Left lobe of liver (tissue), 2 donors: Measurements from ENCODE around the gene LETM1. TPM values are rescaled to one million over a fixed set of nuclear protein-coding genes. Genes with fewer than 3 reads are reported as not detected.

ENCODE experiments used
- ATAC-seq: fragments of 200-7000 bp; cut with Tn5 transposase; one replicate; pipeline ENCODE4 v1.9.1; 2020; ENCODE audit warnings: mild to moderate bottlenecking, moderate library complexity
- DNase-seq: peaks from one replicate; pipeline ENCODE4 v3.0.0-alpha.2; 2020; ENCODE audit warnings: low spot score
- total RNA-seq: library from RNA; stranded (reverse); gene quantifications from one replicate; pipeline ENCODE4 v1.2.1, GENCODE V29; 2021
- donor health status: DM: no; HTN: no; CAD: no; lungs with moderate emphysema.
- donor health status: DM: no; HTN: yes; CAD: no.

The LETM1 gene
- total RNA-seq, 1 donor from 2014 or later: 28.1 TPM

DNA sequence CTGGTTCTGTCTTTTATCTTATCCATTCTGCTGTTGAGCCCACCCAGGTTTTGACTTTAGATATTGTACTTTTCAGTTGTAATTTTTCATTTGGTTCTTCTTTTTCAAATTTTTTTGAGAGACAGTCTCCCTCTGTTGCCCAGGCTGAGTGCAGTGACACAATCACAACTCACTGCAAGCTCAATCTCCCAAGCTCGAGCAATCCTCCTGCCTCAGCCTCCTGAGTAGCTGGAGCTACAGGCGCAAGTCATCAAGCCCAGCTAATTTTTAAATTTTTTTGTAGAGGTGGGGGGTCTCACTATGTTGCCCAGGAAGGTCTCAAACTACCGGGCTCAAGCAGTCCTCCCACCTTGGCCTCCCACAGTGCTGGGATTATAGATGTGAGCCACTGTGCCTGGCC is 25.7 kb downstream of the LETM1 start:
- ATAC-seq: no peak

DNA sequence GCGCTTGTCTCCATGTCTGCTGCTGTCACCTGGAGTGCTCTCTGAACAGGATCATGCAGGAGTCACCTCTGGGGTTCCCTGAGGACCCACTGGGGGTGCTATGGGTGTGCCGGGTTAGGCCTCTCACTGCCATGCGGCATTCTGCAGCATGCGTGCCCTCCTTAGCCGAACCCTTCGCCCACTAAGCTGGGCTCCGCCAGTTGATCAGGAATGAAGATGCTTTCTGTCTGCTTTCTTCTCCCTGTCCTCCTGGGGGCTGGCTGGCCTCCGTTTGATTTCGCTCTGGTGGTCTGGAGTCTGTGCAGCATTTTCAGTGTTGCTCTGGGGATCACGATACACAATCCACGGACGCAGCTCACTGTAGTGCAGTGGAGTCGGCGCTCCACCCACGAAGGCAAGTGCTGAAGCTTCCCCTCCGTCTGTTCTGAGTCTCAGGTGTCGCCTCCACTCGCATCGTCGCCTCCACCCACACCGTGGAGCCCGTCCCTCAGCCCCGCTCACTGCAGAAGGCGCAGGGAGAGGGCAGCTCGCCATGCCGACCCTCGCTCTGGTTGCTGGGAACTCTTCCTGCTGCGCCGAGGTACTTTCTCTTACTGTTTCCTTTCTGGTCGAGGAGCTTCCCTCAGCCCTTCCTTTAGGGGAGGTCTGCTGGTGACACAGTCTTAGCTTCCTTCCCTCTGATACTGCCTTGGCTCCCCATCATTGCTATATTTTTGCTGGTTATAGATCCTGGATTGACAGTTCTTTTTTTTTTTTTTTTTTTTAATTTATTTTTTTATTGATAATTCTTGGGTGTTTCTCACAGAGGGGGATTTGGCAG is 29.2 kb downstream of the LETM1 start:
- ATAC-seq: peak; percentile 16

More for the DNA sequence above, 25.7 kb downstream of the LETM1 start:
- DNase-seq: no peak

DNA sequence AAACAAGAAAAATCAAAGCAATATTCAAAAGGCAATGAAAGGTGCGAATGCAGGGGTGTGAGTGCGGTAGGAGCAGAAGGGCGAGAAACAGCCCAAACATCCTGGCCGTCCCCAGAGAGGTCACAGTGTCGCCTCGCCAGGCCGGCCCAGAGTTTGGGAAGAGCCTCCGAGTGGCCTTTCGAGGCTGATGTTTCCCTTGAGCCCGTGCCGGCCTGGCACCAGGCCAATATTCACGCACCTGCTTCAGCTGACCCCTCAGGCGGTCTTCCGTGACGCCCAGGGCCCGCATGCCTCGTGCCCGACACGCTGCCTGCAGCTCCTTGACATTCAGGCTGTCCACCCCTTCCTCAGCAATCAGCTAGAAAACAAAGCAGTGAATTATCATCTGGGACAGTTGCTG is 30.6 kb downstream of the LETM1 start:
- DNase-seq (no peak), ATAC-seq (no peak)

More for the DNA sequence above, 29.2 kb downstream of the LETM1 start:
- no peak for DNase-seq

DNA sequence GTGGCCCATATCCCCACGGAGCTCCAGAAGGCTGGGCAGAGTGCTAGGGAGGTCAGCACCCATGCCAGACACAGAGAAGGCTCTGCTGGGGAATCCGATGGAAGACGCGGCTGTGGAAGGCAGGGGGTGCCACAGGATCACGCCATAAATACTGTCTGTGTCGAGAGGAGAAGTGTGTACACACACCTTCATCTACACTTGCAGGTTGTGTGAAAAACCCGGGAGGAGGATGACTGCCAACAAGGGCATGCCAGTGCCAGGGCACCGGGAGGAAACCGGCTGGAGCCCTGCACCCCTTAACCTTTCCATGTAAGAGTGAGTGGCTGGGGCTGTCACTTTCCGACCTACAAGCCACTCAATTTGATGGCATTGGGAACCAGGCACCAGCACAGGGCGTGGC is 31.2 kb downstream of the LETM1 start:
- DNase-seq: no peak
- ATAC-seq: no peak

DNA sequence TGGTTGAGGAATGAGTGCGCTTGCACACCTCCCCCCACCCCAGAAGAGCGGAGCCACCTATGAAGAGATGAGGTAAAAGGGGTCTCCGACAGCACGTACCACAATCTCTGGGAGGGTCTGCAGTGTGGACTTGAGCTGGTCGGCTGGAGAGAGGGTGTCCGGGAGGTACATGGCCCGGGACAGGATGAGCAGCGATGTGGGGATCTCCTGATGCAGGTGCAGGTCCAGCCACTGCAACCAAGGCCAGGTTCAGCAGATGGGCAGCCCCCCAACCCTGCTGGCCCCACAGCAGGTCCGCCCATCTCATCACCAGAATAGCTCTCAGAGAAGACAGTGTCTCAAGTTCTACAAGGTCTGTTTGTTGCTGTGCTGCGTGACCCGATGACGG is 32.4 kb downstream of the LETM1 start:
- DNase-seq: no peak
- no peak for ATAC-seq

DNA sequence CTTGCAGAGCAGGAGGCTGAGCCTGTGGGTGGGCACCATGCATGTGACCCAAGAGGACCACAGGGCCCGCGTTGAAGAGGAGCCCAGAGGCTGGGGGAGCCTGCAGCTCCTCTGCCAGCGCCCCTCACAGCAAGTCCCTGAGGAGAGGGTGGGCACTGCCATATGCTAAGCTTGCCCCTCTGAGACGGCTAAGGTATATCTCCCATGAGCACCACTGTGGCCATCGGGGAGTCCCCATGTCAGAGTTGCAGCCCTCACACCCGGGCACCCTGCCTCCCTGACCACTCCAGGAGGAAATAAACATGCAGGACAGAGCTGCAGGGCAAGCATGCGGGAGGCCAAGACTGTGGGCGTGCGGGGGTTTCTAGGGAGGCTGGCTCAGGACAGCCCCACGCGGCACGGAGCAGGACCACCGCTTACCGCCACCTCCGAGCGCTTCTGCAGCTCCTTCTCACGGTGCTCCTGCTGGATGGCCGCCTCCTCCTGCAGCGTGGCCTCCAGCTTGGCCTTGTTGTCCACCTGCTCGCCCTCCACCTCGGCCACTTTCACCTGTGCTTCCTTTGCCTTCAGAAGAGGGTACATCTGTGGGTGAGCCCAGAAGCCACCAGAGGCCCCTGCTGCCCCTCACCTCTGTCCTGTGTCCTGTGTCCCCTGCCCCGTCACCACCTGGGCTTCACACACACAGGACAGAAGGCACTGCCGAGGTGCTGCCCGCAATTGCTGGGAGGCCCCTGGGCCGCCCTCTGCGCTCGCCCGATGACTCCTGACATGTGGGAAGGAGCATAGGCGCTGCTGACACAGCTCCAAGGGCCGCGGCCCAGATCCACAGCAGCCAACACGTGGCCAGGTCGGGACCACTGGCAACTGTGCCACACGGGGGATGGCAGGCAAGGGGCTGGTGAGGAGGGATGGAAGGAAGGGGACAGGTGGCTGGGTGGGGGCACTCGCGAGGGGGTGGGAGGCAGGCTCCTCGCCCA is 33.1 kb downstream of the LETM1 start:
- DNase-seq (peak; percentile 39), ATAC-seq (no peak)

DNA sequence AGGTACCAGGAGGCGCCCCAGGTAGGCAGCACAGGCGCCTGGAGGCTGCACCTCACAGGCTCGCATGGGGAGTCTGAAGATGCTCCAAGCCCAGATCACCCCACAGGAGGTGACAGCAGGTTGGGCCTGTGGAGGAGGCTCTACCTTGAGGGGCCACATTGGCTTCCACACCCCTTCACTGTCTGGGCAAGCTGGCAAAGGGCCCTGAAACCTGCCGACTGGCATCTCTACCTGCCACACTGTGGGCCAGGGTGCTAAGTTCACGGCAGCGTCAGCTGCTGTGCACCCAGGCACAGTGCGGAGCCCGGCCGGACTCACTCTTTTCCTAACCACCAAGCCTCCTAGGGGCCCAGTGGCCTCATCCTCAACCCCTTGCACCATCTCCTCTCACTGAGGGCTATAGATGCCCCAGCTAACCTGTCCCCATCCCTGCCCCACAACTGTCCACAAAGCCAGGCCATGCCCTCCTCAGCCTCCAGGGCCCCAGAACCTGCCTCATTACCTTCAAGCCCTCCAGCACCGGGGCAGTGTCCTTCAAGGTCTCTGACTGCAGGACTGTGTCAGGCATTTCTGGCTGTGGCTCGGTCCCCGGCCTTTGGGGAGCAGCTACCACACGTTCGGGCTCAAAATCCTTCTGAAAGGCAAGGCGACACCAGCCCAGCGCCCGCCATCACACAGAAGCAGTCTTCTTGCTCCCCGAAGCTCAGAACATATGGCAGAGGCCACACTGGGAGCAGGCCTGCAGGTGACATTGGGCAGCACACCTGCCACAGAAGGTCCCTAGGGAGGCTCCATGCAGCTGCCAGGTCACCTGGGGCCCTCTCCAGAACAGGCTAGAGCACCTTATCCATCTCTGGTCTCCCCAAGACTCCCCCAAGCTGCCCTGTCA is 34.0 kb downstream of the LETM1 start:
- ATAC-seq (no peak), DNase-seq (peak; percentile 44)

DNA sequence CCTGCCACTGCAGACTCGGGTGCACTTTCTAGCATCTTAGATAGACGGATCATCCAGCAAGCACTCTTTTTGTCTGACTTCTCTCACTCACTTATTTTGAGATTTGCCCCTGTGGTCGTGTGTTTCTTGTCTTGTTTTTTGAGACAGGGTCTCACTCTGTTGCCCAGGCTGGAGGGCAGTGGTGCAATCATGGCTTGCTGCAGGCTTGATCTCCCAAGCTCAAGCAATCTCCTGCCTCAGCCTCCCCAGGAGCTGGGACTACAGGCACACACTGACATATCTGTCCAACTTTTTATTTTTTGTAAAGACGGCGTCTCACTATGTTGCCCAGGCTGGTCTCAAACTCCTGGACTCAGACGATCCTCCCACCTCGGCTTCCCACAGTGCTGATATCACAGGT is 36.1 kb downstream of the LETM1 start:
- ATAC-seq: no peak
- DNase-seq: no peak

DNA sequence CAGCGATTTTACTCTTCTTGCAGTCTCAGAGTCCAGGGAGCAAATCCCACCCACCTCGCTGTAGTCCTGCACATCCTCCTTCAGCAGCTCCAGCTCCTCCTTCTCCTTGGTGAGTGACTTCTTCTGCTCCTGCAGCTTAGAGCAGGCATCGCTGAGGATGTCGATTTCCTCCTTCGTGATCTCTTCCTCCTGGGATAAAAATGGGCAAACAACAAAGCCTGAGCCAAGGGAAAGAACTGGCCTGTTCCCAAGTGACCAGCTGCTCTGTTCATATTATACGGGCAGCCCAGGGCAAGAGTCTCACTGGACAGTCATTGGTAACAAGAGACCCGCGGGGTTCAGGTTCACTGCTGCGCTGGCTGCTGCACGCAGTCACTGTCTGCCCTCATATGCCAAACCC is 36.7 kb downstream of the LETM1 start:
- peak; percentile 61 for ATAC-seq
- DNase-seq: peak; percentile 66

DNA sequence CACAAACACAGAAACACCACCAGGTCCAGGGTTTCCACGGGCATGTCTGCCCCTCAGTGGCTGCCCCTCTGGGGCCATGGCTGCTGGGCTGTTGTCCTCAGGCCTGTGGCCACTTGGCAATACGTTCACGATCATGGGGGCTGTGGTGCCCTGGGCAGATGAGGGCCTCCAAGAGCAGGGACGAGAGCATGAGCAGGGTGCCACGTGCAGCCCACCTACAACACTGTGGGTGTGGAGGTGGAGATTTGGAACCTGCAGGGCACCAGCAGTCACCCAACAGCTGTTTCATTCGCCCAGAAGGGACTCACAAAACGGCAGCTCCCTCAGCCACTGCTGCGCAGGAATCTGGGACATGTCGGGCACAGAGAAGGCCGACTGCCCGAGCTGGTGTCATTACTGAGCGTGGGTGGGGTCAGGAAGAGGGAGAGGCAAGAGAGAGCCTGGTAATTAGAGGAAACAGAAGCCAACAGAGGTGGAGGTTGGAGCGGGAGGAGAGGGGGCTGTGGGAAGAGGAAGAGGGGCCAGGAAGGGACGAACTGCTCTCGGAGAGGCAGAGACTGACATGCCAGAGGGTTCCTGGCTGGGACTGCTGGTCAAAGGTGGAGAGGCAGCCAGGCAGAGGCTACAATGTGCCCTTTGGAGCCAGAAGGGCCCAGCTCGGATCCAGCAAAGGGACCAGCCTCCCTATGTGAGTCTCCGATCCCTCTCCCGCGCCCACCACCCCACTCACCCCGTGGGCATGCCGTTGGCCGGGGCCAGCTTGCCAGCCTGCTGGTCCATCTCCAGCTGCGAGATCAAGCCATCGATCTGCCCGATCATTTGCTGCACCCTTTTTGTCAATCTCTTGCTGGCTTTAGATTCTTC is 39.7 kb downstream of the LETM1 start:
- DNase-seq (peak; percentile 76), ATAC-seq (peak; percentile 89)

DNA sequence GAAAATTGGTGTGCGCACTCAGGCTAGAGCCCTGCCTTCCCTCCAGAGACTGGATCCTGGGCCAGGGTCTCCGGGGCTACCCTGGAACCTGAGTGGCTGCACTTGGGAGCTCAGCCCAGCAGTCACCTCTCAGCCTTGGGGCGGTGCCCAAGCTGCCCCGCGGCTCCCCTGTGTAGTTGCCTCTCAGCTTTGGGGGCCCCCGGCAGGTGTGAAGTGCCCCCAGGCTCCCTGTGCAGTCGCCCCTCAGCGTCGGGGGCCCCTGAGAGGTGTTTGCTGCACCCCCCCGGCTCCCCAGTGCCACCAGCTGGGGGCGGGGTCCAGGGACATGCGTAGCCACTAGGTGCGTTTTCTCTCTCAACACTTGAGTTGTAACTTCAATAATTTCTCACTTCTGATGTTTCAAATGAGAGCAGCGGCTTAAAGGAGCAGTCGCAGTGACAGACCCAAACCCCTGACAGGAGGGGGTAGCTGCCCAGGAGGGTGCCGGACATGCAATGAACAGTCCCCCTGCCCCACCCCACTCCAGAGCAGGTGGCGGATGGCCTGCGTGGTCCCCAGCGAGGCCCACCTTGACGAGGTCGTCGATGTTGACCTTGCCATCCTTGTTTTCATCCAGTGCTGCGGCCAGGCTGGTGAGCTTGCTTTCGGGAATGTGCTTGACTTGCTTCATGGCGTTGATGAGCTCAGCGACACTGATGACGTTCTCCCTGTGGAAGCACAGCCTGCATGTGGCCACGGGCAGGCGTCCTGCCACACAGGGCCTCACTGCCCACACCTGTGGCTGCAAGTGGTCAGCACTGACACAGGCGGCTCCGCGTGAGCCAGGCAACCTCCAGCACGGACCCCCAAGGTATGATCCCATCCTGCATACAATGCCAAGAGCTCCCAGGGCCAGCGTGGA is 40.6 kb downstream of the LETM1 start:
- no peak for DNase-seq
- ATAC-seq: no peak

DNA sequence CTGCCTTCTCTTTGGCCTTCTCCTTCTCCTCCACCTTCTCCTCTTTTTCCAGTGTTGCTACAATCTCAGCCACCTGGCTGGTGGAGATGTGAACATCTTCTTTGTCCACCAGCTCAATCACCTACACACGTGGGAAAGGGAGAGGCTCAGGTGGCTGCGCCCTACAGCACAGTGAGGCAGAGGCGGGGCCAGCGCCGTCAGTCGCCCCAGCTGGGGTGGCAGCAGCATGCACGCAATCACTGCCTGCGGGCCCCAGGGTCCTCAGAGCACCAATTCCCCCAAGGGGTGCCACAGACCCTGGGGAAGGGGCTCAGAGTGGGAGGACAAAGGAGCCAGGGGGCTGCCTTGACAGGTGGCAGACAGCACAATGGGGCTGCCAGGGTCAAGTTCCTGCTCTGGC is 41.5 kb downstream of the LETM1 start:
- DNase-seq (no peak), ATAC-seq (no peak)

DNA sequence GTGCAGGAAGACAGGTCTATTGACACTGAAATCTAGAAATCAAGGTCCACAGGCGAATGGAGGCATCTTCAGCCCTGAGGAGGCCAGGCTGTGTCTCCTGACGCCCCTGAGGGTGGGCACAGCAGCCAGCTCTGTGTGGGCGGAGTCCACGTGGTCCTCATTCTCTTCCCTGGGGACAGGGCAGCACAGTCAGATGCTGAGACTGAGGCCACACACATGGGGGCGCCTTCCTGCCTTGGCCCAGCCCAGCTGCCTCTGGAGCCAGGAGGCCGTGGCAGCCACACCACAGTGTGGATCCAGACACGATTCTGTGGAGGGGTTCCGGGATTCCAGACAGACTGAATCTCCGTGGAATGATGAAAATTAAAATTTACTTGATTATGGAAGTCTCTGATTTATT is 42.0 kb downstream of the LETM1 start:
- ATAC-seq (no peak), DNase-seq (no peak)

DNA sequence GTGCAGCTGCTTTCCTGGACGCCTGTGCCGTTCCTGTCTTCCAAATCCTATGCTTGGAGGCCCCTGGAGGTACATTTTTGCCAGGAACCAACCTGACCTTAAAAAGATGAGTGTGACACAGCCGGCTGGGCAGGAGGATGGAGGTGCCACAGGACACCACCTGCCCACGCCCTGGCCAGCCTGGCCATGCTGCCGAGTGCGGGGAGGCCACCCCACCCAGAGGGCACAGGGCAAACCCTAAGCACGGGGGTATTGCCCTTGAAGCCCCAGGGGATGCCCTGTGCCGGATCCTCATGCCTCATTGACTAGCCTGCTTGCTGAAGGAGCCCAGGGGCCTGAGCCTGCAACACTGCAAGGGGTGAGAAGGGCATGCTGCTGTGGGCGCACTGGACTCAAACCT is 42.7 kb downstream of the LETM1 start:
- DNase-seq (no peak), ATAC-seq (no peak)

DNA sequence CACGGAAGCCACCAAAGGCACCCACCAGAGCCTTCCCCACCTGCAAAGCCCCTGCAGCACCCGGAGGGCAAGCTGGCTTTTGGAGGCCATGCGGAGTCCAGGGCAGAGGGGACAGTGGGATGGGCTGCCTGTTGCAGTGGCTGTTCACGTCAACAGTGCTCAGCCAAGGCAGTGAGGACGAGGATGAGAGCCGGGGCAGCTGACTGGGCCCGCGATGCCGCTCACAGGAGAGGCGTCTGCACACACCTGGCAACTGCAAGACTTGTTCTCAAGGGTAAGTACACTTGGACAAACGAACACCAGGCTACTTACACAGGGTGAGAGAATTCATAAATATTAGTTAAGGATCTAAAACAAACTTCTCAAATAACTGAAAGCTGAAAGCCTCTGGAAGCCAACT is 43.2 kb downstream of the LETM1 start:
- ATAC-seq (no peak), DNase-seq (no peak)

DNA sequence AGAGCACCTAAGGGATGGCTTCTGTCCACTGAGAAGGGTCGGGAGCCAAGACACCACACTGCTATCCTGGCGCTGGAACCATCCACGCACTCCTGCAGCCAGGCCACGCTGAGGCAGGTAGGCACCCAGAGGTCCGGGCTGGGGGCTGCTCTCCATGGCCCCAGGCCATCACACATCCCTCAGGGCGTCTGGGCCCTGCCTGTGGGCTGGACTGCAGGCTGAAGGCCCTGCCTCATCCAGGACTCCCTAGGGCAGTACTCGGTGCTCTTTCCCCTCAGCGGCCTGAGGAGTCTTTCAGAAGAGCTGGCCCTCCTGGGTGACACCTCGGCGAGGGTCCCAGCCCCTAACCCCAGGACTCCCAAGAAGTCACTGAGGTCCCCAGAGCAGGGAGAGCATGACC is 45.2 kb downstream of the LETM1 start:
- ATAC-seq (no peak), DNase-seq (no peak)

DNA sequence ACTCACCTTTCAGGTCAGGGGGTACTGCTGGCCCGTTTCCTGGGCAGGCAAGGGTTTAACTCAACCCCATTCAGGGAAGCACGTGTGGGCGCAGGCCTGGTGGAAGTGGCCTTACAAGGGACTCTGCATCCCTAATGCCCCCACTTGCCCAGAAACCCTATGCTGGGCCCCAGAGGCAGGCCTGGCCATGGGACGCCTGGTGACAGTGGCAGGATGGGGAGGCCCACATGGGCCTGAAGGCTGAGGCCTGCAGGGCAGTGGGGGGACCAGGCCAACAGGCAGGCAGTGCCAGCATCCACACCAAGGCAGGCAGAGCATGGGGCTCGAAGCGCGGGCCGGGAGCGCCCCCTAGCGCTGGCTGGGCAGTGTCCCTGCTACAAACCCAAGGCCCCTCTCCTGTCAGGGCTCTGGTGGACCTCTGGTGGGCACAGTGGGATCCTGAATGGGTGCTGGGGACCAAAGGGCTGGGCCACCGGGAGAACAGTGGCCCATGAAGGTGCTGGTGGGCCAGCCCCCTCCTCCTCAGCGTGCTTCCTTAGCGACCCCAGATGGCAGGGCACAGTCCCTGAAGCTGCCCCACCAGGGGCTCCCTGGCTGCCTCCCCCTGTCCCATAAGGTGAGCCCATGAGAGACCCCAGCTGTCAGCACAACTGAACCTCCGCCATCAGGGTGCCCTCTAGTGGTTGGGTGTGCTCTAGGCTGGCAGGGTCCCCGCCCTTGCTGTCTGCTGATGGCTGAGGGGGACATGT is 46.0 kb downstream of the LETM1 start:
- DNase-seq: peak; percentile 85
- ATAC-seq: peak; percentile 82
